NT2/D1 (cell line): Measurements from ENCODE around the gene BICD2.
"Not testable (repeated sequence)": the region's sequence is repeated elsewhere in the genome, so short reads cannot be mapped to it uniquely, and the experiment has no call there.

Experiments
- YY1 ChIP-seq: IDR thresholded peaks from 2 replicates; pipeline ENCODE4 v1.6.1; 2011; ENCODE audit not compliant: insufficient read length, insufficient read depth
- ZNF274 ChIP-seq: IDR thresholded peaks from 2 replicates; pipeline ENCODE4 v1.6.1; 2011; ENCODE audit warnings: mild to moderate bottlenecking, low read depth, low read length

DNA sequence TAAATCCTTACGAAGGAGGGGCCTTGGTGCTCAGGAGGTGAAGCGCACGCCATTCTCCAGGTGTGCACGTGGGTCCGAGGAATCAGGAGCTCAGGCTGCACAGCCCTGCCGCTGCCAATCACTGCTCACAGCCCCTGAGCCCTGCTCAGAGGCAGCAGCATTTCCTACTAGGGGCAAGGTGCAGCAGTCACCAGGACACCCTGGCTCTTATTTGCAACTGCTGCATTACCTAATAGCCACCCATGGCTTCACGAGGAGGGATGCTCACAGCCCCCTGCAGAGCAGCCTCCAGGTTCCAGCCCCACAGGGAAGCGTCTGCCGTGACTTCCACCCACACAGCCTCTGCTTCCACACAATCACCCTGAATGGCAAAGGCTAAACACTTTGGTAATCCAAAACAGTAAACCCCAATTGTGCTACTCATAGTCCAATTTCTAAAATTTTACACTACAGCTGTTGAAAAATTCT lies 31.7 kb upstream of the BICD2 start:
- not testable (repeated sequence) for TF ChIP-seq ZNF274, YY1
